IMR-90 (cell line): ENCODE results near the gene SULT1E1. TPM values are rescaled to one million over a fixed set of nuclear protein-coding genes. Genes with fewer than 3 reads are reported as not detected.

Experiments used
- ATAC-seq: fragments of 200-7000 bp; cut with Tn5 transposase; 2 replicates; pipeline ENCODE4 v1.9.1; 2020; ENCODE audit warnings: low read depth, mild to moderate bottlenecking, moderate library complexity
- BruUV-seq: library from RNA; stranded (reverse); fragments of 400-500 nt; replicated peaks from 2 replicates; lab custom pipeline; 2021; lab: Mats Ljungman, UMichigan
- CTCF ChIA-PET: fragments of 300-600 bp; formaldehyde crosslinking; extraction: SDS; loops from one replicate; lab custom pipeline; 2021; ENCODE audit warnings: antibody characterized with exemption; lab: Yijun Ruan, JAX
- POLR2A ChIA-PET: fragments of 300-600 bp; sonication (Branson Sonifier 250); formaldehyde crosslinking; loops from one replicate; lab custom pipeline; 2022; ENCODE audit warnings: antibody characterized with exemption; ENCODE audit not compliant: unreplicated experiment; lab: Charles Lee
- DNase-seq: peaks from one replicate; pipeline ENCODE4 v3.0.0; 2013
- H2AFZ ChIP-seq: replicated peaks from 2 replicates; pipeline ENCODE3; 2013; ENCODE audit warnings: low read length, mild to moderate bottlenecking; ENCODE audit not compliant: poor library complexity
- H2AK5ac ChIP-seq: 2 replicates; pipeline ENCODE4 v1.6.1; 2013; ENCODE audit warnings: low read depth, low read length, inconsistent platforms
- H2AK9ac ChIP-seq: replicated peaks from 2 replicates; pipeline ENCODE3; 2013; ENCODE audit warnings: mild to moderate bottlenecking, low read depth, low read length, moderate library complexity; ENCODE audit not compliant: poor library complexity
- H2BK120ac ChIP-seq: 2 replicates; pipeline ENCODE4 v1.6.1; 2013; ENCODE audit warnings: low read depth, low read length, inconsistent platforms
- H2BK15ac ChIP-seq: 3 replicates; pipeline ENCODE4 v1.6.1; 2013; ENCODE audit warnings: low read depth, low read length, inconsistent platforms
- H2BK20ac ChIP-seq: 2 replicates; pipeline ENCODE4 v1.6.1; 2013; ENCODE audit warnings: low read depth, mild to moderate bottlenecking, inconsistent platforms, low read length, moderate library complexity
- H2BK5ac ChIP-seq: 2 replicates; pipeline ENCODE4 v1.6.1; 2013; ENCODE audit warnings: mild to moderate bottlenecking, low read depth, low read length, inconsistent platforms; ENCODE audit not compliant: poor library complexity, severe bottlenecking
- H3K14ac ChIP-seq: replicated peaks from 2 replicates; pipeline ENCODE4 v1.6.1; 2013; ENCODE audit warnings: low read depth, low read length, inconsistent platforms
- H3K18ac ChIP-seq: 2 replicates; pipeline ENCODE4 v1.6.1; 2013; ENCODE audit warnings: low read depth, low read length, control low read depth
- H3K23ac ChIP-seq: 2 replicates; pipeline ENCODE4 v1.6.1; 2013; ENCODE audit warnings: low read depth, low read length, inconsistent platforms
- H3K27ac ChIP-seq: 2 replicates; pipeline ENCODE4 v1.5.1; 2013; ENCODE audit warnings: mild to moderate bottlenecking, control low read depth, low read length; ENCODE audit not compliant: insufficient read depth
- H3K27me3 ChIP-seq: 2 replicates; pipeline ENCODE4 v1.6.1; 2013; ENCODE audit warnings: low read length; ENCODE audit not compliant: control insufficient read depth, insufficient read depth
- H3K36me3 ChIP-seq: 2 replicates; pipeline ENCODE4 v1.6.1; 2013; ENCODE audit warnings: low read length, mixed read lengths; ENCODE audit not compliant: control insufficient read depth, insufficient read depth
- H3K4ac ChIP-seq: 2 replicates; pipeline ENCODE4 v1.6.1; 2013; ENCODE audit warnings: low read depth, low read length, inconsistent platforms
- H3K4me1 ChIP-seq: 2 replicates; pipeline ENCODE4 v1.6.1; 2013; ENCODE audit warnings: low read length, mixed read lengths; ENCODE audit not compliant: control insufficient read depth, insufficient read depth
- H3K4me2 ChIP-seq: 2 replicates; pipeline ENCODE4 v1.6.1; 2013; ENCODE audit warnings: low read depth, mild to moderate bottlenecking, control low read depth, low read length, moderate library complexity
- H3K4me3 ChIP-seq: 2 replicates; pipeline ENCODE4 v1.5.1; 2013; ENCODE audit warnings: low read depth, mild to moderate bottlenecking, control low read depth, low read length, moderate library complexity; ENCODE audit not compliant: insufficient read depth
- H3K56ac ChIP-seq: 2 replicates; pipeline ENCODE4 v1.6.1; 2013; ENCODE audit warnings: low read length, inconsistent platforms; ENCODE audit not compliant: insufficient read depth; ENCODE audit errors: extremely low read depth
- H3K79me1 ChIP-seq, 2 experiments: 2 replicates each; pipeline ENCODE4 v1.6.1; 2013; ENCODE audit warnings: low read length in 2 of 2, inconsistent platforms in 1 of 2, low read depth in 1 of 2
- H3K9ac ChIP-seq: 2 replicates; pipeline ENCODE4 v1.6.1; 2013; ENCODE audit warnings: low read depth, low read length, control low read depth
- H3K9me1 ChIP-seq: 2 replicates; pipeline ENCODE4 v1.6.1; 2013; ENCODE audit warnings: low read length, inconsistent platforms; ENCODE audit not compliant: insufficient read depth
- H3K9me3 ChIP-seq: 2 replicates; pipeline ENCODE4 v1.6.1; 2013; ENCODE audit warnings: low read length; ENCODE audit not compliant: control insufficient read depth, insufficient read depth
- H4K20me1 ChIP-seq: 2 replicates; pipeline ENCODE4 v1.6.1; 2013; ENCODE audit warnings: low read length, inconsistent platforms; ENCODE audit not compliant: insufficient read depth
- H4K5ac ChIP-seq: 2 replicates; pipeline ENCODE4 v1.6.1; 2013; ENCODE audit warnings: mild to moderate bottlenecking, low read depth, low read length, control low read depth
- H4K8ac ChIP-seq, 2 experiments: 2 replicates each; pipeline ENCODE4 v1.6.1; 2013; ENCODE audit warnings: low read depth in 2 of 2, low read length in 2 of 2, control low read depth in 1 of 2, inconsistent platforms in 1 of 2
- H4K91ac ChIP-seq: 2 replicates; pipeline ENCODE4 v1.6.1; 2013; ENCODE audit warnings: low read depth, low read length, inconsistent platforms; ENCODE audit not compliant: insufficient read depth
- RAD21 ChIP-seq: IDR thresholded peaks from 2 replicates; pipeline ENCODE4 v1.6.1; 2012; ENCODE audit warnings: low read length, improper control_type of control experiment
- WGBS, 2 experiments: methylation state at CpG; one replicate each; pipeline versions ENCODE4 v1.1.5 to v1.1.7; 2013; ENCODE audit warnings: missing lambda C conversion rate in 2 of 2; ENCODE audit not compliant: insufficient read length in 1 of 2; ENCODE audit errors: extremely low coverage in 2 of 2; 5-methylcytosine and 5-hydroxymethylcytosine counted together
- dilution Hi-C: fragments of 300-500 bp; cut with HindIII; formaldehyde crosslinking; loops from one replicate; pipeline ENCODE4 v1.14.3; 2018; ENCODE audit warnings: low sequenced_read_pairs; ENCODE audit not compliant: unreplicated experiment
- in situ Hi-C: fragments of 300-500 bp; cut with MboI; formaldehyde crosslinking; loops from 3 replicates; pipeline ENCODE4 v1.14.3; 2019; ENCODE audit warnings: low sequenced_read_pairs, inconsistent platforms, mixed read lengths
- intact Hi-C: fragments of 100-400 bp; cut with micrococcal nuclease; formaldehyde crosslinking; loops from 2 replicates; pipeline ENCODE4 v1.10.0; 2022
- polyA plus RNA-seq, 3 experiments: library from polyadenylated mRNA; depleted of rRNA; stranded (reverse); fragments of >200 nt; gene quantifications; 2 replicates each; pipeline ENCODE4 v1.2.3, GENCODE V29; 2012; ENCODE audit warnings: low replicate concordance in 1 of 3
- total RNA-seq: library from RNA; depleted of rRNA; stranded (reverse); fragments of >200 nt; gene quantifications from 2 replicates; pipeline ENCODE4 v1.2.3, GENCODE V29; 2012

SULT1E1 gene
- total and polyA plus RNA-seq, 2 of the 4 experiments (the other 2 are of a cell fraction): not detected

DNA sequence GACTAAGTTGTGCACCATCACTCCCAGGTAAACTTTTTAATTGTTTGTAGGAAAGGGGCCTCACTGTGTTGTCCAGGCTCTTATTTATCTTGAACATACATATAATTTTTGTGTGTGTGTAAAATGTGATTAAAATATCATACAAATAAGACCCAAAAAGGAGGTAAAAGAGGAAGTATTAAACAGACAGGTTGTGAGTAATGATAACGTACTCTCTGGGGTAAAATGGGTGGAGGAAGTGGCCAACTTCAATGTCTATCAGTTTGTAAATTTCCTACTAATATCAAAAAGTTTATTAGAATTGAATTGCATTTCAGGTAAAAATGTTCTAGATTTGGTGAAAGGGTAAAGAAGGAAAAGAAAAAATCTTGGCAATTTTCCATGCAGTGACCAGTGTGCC lies 48.8 kb downstream of the SULT1E1 start:
- Histone ChIP-seq H3K4me1 (no peaks in the 10 kb centered on the region), H2BK15ac (no peak overlapping the region), H4K91ac (no peak overlapping the region), H3K79me1 (no peaks in the 10 kb centered on the region), H3K56ac (no peak overlapping the region), H3K4me3 (no peak overlapping the region), H2AK5ac (no peak overlapping the region), H2AK9ac (no peak overlapping the region), H2BK5ac (no peak overlapping the region), H3K9ac (no peak overlapping the region), H3K9me1 (no peaks in the 10 kb centered on the region), H4K5ac (no peak overlapping the region), H3K14ac (no peak overlapping the region), H2AFZ (no peak overlapping the region), H3K4me2 (no peak overlapping the region), H3K18ac (no peak overlapping the region), H3K9me3 (no peaks in the 10 kb centered on the region), H2BK20ac (no peak overlapping the region), H3K4ac (no peak overlapping the region), H3K27ac (no peak overlapping the region), H3K27me3 (no peaks in the 10 kb centered on the region), H3K23ac (no peak overlapping the region), H2BK120ac (no peak overlapping the region), H4K20me1 (no peaks in the 10 kb centered on the region), H3K36me3 (no peaks in the 10 kb centered on the region), H4K8ac (no peak overlapping the region)
- no CpG with 5 or more reads among the region's 1 CpG for WGBS, 2 experiments
- no peak for TF ChIP-seq RAD21
- ChIA-PET CTCF (no interaction called here), POLR2A (no interaction called here)
- ATAC-seq (no peak), DNase-seq (no peak)
- in situ Hi-C loops: no loop called here
- dilution Hi-C loops: no loop called here
- no TSS peak for BruUV-seq
- intact Hi-C loops: no loop called here
